GM18517 (cell line): ENCODE results near the gene DIPK1C.

ENCODE experiments used
- ATAC-seq: cut with Tn5 transposase; IDR thresholded peaks from one replicate; pipeline ENCODE4 v1.9.1; 2021; ENCODE audit warnings: mild to moderate bottlenecking, moderate library complexity; ENCODE audit not compliant: unreplicated experiment

The DIPK1C gene

DNA sequence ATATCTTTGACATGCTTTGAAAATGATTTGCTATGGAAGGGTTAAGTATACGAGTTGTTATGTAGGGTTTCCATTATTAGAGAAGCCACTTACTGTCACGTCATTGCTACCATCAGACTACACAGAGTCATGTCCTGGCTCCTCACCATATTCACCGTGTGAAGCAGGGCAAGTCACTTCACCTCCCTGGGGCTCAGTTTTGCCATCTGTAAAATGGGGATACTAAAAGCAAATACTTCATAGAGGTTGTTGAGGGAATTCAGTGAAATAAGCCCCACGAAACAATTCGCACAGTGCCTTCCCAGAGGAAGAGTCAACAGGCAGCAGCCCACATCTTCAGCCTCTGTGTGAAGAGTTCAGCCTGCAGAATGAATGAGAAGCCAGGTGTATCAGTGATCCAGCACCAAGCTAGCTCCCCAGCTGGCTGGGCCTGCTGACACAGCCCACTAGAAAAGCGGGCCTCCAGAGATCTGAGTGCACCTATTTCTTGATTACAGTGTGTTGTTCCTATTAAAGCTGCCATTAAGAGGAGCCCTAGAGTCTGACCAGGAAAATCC lies 3.4 kb downstream of the DIPK1C start:
- no peak for ATAC-seq

GRCh38 chr18:74453016-74453566 lies 4.0 kb downstream of the DIPK1C start:
- ATAC-seq = no peak

GRCh38 chr18:74451148-74451547 lies 6.0 kb downstream of the DIPK1C start:
- ATAC-seq = no peak

DNA sequence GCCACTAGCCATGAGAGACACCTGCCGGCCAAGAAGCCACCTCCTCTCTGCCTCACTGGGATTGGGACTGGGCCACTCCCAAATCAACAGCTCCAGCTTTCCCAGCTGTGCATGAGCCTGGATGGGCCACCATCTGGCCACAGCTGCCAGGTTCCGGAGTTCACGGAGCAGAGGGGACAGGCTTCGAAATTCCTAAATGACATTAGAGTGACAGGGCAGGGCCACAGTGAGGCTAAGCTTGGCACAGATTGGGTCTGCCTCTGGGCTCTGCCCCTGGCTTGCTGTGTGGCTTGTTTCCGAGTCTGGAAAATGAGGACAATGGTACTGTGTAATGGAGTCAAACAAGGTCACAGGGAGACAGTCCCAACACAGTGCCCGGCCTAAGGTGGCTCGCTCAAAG lies 6.5 kb downstream of the DIPK1C start:
- no peak for ATAC-seq

- no peak for ATAC-seq
Observed at GRCh38 chr18:74447404-74448152, 9.5 kb downstream of the DIPK1C start.

GRCh38 chr18:74446631-74447403 lies 10.3 kb downstream of the DIPK1C start:
- ATAC-seq = no peak

GRCh38 chr18:74446178-74446577 lies 10.9 kb downstream of the DIPK1C start:
- ATAC-seq = no peak

DNA sequence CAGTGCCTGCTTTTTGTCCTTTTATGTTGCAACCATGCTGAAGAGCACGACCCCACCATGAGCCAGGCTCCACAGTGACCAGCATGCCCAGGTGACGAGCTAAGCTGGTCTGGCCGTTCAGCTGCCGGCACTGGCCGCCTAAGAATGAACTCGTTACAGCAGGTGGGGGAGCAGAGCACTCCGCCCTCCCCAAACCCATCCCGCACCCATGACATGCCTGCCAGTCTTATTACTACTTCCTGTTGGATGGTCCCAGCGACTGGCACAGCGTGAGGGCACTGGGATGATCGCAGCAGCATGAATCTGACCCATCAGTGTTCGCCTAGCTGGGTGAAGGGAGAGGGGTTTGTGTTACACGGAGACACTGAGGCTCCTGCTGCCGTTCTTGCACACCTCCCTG lies 11.5 kb downstream of the DIPK1C start:
- ATAC-seq = no peak

DNA sequence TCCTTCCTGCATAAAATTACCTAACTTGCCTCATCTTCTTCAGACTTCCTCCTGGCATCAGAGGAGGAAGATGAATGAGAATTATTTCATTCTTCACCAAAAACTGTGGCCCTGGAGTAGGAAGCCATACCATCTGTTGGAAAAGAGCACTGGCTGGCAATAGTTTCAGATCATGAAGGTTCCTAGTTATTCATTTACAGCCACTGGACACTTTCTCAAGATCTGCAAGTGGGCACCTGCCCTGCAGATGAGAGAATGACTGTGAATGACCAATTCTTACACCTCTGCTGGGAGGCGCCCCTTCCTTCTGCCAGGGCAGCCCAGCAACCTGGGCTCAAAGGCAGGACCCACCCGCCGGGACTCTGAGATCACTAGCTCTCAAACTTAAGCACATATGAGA lies 13.0 kb downstream of the DIPK1C start:
- no peak for ATAC-seq

GRCh38 chr18:74440808-74441427 lies 16.2 kb downstream of the DIPK1C start:
- ATAC-seq = no peak

GRCh38 chr18:74438091-74438490 lies 19.0 kb downstream of the DIPK1C start:
- ATAC-seq = no peak

GRCh38 chr18:74436158-74436769 lies 20.8 kb downstream of the DIPK1C start:
- ATAC-seq = no peak

GRCh38 chr18:74435740-74436139 lies 21.4 kb downstream of the DIPK1C start:
- no peak for ATAC-seq

- ATAC-seq = no peak
Observed at GRCh38 chr18:74434466-74434865, 22.6 kb downstream of the DIPK1C start.

DNA sequence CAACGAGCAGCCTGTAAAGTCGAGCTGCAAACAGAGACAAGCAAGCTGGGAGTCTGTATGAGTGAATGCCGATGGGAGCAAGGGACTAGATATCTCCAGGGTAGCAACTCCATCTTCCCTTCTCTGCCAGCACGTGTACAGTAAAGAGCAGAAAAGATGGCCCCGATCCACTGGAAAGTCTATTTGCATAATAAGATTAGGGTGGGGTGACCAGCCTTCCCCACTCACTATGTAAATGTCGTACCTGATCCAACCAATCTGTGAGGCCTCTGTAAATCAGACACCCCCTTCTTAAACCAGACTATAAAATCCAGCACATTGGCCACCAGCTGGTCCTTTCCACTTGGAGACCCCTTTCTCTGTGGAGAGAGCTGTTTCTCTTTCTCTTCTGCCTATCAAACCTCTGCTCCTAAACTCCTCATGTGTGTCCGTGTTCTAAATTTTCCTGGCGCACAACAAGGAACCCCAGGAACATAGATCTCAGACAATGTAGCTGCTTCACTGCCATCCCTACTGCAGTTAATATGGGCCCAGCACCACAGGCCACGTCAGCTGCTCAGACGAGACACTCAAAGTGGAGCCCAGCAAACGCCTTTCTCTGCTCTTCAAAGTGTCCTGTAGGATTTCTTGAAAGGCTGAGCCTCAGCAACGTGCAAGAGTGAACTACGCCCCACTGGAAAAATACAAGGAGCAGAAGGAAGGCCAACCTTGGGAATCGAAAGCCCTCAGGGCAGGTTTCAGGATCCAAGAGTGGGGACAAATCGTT lies 26.1 kb downstream of the DIPK1C start:
- ATAC-seq = no peak

DNA sequence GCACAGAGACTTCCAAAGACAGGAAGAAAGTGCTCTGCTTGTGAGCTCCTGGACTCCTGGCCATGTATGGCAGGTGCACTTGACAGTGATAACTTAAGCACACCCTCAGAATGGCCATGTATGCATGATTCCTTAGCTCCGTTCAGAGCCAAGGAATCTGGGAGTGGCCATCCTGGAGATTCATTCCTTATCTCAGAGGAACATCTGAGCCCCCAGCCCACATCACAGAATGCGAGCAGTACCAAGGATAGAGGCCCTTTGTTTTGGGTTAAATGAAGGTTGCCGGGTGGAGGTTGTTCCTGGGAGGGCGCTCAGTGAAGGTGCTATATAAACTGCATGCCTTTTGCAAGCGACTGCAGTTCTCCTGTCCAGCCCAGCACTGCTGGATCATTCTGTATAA lies 26.9 kb downstream of the DIPK1C start:
- no peak for ATAC-seq

DNA sequence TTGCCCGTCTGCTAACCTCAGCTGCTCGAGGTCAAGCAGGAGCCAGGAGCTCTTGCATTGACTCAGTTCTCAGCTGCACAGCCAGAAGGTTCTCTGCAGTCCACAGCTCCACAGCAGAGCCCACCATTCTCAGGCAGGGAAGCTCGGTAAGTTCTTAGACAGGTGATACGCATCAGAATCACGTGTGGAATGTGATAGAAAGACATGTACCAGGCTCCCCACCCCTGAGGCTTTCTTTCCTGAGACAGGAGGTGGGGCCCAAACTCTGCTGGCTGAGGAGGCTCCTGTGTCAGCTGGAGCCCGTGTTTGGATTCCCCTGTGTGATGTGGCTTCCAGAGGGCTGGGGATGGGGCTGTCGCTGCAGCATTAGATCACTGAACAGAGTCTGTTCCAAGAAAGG lies 28.0 kb downstream of the DIPK1C start:
- ATAC-seq = no peak

DNA sequence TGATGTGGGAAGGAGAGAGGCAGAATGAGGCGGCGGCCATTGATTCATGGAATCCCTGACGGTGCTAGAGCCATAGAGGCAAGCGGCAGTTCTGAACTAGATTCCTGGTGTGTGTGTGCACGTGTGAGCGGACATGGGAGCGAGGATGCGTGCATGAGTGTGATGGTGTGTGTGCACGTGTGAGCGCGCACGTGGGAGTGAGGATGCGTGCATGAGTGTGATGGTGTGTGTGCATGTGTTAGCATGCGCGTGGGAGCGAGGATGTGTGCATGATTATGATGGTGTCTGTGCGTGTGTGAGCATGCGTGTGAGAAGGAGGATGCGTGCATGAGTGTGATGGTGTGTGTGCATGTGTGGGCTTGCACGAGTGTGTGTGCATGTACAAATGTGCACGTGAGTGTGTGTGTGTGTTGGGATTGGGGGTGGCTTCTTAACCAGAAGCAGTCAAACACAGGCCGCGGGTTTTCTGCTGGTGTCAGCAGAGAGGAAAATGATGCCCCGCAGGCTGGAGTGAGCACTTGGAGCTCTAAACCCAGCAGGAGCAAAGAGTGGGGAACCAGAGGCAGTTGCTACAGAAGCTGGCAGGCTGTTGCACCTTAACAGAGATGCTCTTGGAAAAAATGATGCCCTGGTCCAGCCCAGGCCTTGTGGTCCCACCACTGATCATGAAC lies 29.5 kb downstream of the DIPK1C start:
- ATAC-seq = no peak

DNA sequence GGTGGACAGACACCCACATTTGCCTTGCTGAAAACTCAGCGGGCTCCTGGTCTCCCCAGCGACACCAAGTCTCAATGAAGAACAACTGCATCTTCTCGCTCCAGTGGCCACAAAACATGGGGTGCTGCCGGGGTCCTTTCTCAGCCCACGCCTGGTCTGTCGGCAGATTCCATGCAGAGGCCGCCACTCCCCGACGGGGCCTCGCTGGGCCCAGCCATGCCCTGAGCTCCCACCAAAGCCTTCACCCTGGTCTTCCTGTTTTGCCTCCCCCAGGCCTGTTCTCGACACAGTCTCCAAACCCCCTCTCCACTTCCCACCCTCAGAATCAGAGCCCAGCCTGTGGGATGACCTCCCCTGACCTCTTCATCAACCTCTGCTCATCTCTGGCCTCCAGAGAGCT lies 31.2 kb downstream of the DIPK1C start:
- ATAC-seq = no peak

DNA sequence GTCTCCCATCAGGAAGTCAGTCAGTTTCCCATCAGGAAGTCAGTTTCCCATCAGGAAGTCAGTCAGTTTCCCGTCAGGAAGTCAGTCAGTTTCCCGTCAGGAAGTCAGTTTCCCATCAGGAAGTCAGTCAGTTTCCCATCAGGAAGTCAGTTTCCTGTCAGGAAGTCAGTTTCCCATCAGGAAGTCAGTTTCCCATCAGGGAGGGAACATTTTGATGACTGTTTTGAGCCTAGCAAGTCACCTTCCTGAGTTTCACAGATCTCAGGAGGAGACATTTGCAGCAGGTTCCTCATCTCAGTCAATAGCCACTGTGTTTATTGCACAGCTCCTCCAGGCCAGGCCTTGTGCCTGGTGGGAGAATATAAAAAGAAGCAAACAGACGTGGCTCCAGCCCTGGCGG lies 31.9 kb downstream of the DIPK1C start:
- no peak for ATAC-seq
